ENCODE results near the gene WIZ. TPM values are rescaled to one million over a fixed set of nuclear protein-coding genes. Genes with fewer than 3 reads are reported as not detected.
"Not testable (repeated sequence)": the region's sequence is repeated elsewhere in the genome, so short reads cannot be mapped to it uniquely, and the experiment has no call there.

WIZ gene
- total RNA-seq = 3.9 and 5.6 TPM in 2 replicates

GRCh38 chr19:15449620-15450527 is at the start of gene WIZ:
Gene WIZ, minus strand, starts transcription at chr19:15449956. Its CDS starts 1,649 bp downstream, at chr19:15448307.
- peak; percentile 79 to 87 for DNase-seq (ENCODE audit: low read depth in 2 of 2)

- no peak for DNase-seq (ENCODE audit: low read depth in 2 of 2)
Observed at GRCh38 chr19:15498910-15499309, 49.2 kb upstream of the WIZ start.

GRCh38 chr19:15498156-15498858 is 48.6 kb upstream of the WIZ start:
- DNase-seq (ENCODE audit: low read depth in 2 of 2) = no peak

- DNase-seq (ENCODE audit: low read depth in 2 of 2) = no peak
Observed at GRCh38 chr19:15495151-15495550, 45.4 kb upstream of the WIZ start.

GRCh38 chr19:15488489-15489226 is 38.9 kb upstream of the WIZ start:
- no peak for DNase-seq (ENCODE audit: low read depth in 2 of 2)

GRCh38 chr19:15487038-15487437 is 37.3 kb upstream of the WIZ start:
- no peak for DNase-seq (ENCODE audit: low read depth in 2 of 2)

GRCh38 chr19:15485768-15486167 is 36.0 kb upstream of the WIZ start:
- not testable (repeated sequence) for DNase-seq (ENCODE audit: low read depth in 2 of 2)

GRCh38 chr19:15480996-15481395 is 31.2 kb upstream of the WIZ start:
- not testable (repeated sequence) for DNase-seq (ENCODE audit: low read depth in 2 of 2)

GRCh38 chr19:15479391-15480345 is 29.9 kb upstream of the WIZ start, which contains the start of gene PGLYRP2:
Gene PGLYRP2, minus strand, starts transcription at chr19:15479501. Its CDS starts 130 bp downstream, at chr19:15479371.
- peak in 1 of 2 donors; percentile 15 for DNase-seq (ENCODE audit: low read depth in 2 of 2)

- no peak for DNase-seq (ENCODE audit: low read depth in 2 of 2)
Observed at GRCh38 chr19:15476325-15476724, 26.6 kb upstream of the WIZ start.

GRCh38 chr19:15475611-15476010 is 25.9 kb upstream of the WIZ start:
- DNase-seq (ENCODE audit: low read depth in 2 of 2) = no peak

- no peak for DNase-seq (ENCODE audit: low read depth in 2 of 2)
Observed at GRCh38 chr19:15475169-15475568, 25.4 kb upstream of the WIZ start.

- DNase-seq (ENCODE audit: low read depth in 2 of 2) = not testable (repeated sequence)
Observed at GRCh38 chr19:15473821-15474220, 24.1 kb upstream of the WIZ start.

- DNase-seq (ENCODE audit: low read depth in 2 of 2) = no peak
Observed at GRCh38 chr19:15471639-15472101, 21.9 kb upstream of the WIZ start.

GRCh38 chr19:15469513-15470297 is 19.9 kb upstream of the WIZ start:
- DNase-seq (ENCODE audit: low read depth in 2 of 2) = peak; percentile 23 to 28

- DNase-seq (ENCODE audit: low read depth in 2 of 2) = no peak
Observed at GRCh38 chr19:15468675-15469512, 19.1 kb upstream of the WIZ start.

- no peak for DNase-seq (ENCODE audit: low read depth in 2 of 2)
Observed at GRCh38 chr19:15467734-15468214, 18.0 kb upstream of the WIZ start.

All from lung microvascular endothelial cell (primary cell).